K562 (cell line): ENCODE data around the gene FBLIM1. TPM values are rescaled to one million over a fixed set of nuclear protein-coding genes. Genes with fewer than 3 reads are reported as not detected.

ENCODE experiments used
- ATF1 ChIP-seq, 2 experiments: fragments of 450-650 bp in 1 of 2; IDR thresholded peaks; 2 replicates each; pipeline ENCODE4 v1.6.1; 2016; ENCODE audit warnings: missing compliant biosample characterization in 1 of 2, missing genetic modification characterization in 1 of 2
- BRCA1 ChIP-seq, 2 experiments: fragments of 450-650 bp in 1 of 2; sonication (generic) in 1 of 2; formaldehyde crosslinking in 1 of 2; IDR thresholded peaks; 2 replicates each; pipeline versions ENCODE4 v1.5.0 to v1.6.1; 2017 to 2020; ENCODE audit warnings: mild to moderate bottlenecking in 1 of 2, missing genetic modification reagents in 1 of 2
- COPS2 ChIP-seq: fragments of 450-650 bp; conservative IDR thresholded peaks from 2 replicates; pipeline ENCODE4 v1.6.1; 2016; ENCODE audit warnings: mild to moderate bottlenecking, moderate library complexity
- CREB1 ChIP-seq, 2 experiments: sonication (generic) in 1 of 2; formaldehyde crosslinking in 1 of 2; IDR thresholded peaks; 2 replicates each; pipeline versions ENCODE4 v1.6.1 to v1.8.0; 2012 to 2022; ENCODE audit warnings: inconsistent platforms in 1 of 2, mild to moderate bottlenecking in 1 of 2, missing genetic modification reagents in 1 of 2, moderate library complexity in 1 of 2
- ESRRB ChIP-seq: fragments of 250-450 bp; sonication (Bioruptor Pico); IDR thresholded peaks from 2 replicates; pipeline ENCODE4 v1.5.0; 2020; ENCODE audit warnings: mild to moderate bottlenecking, moderate library complexity, borderline replicate concordance
- HNRNPH1 ChIP-seq: fragments of 200-400 bp; formaldehyde crosslinking; optimal IDR thresholded peaks from 2 replicates; pipeline ENCODE3; 2017; ENCODE audit warnings: low read depth, mild to moderate bottlenecking, low read length, moderate library complexity
- HNRNPUL1 ChIP-seq: fragments of 200-400 bp; formaldehyde crosslinking; IDR thresholded peaks from 2 replicates; pipeline ENCODE4 v1.6.1; 2017; ENCODE audit warnings: low read length
- IRF2 ChIP-seq: sonication (generic); formaldehyde crosslinking; IDR thresholded peaks from 2 replicates; pipeline ENCODE4 v1.8.1; 2022; ENCODE audit warnings: mild to moderate bottlenecking, missing genetic modification reagents
- JUND ChIP-seq, 2 experiments: IDR thresholded peaks; 2 replicates in 1 of 2; 3 replicates in 1 of 2; pipeline ENCODE4 v1.6.1; 2011; ENCODE audit warnings: borderline replicate concordance in 2 of 2, low read depth in 2 of 2, low read length in 2 of 2, improper control_type of control experiment in 1 of 2, missing biosample characterization in 1 of 2, missing genetic modification characterization in 1 of 2, missing genetic modification reagents in 1 of 2
- NBN ChIP-seq: fragments of 450-650 bp; IDR thresholded peaks from 2 replicates; pipeline ENCODE4 v1.6.1; 2016; ENCODE audit warnings: low read depth, mild to moderate bottlenecking
- SIN3B ChIP-seq: fragments of 450-650 bp; IDR thresholded peaks from 2 replicates; pipeline ENCODE4 v1.6.1; 2017; ENCODE audit warnings: low read depth, mild to moderate bottlenecking, moderate library complexity
- SIX5 ChIP-seq, 2 experiments: IDR thresholded peaks; 2 replicates each; pipeline ENCODE4 v1.6.1; 2011; ENCODE audit warnings: low read length in 2 of 2, borderline replicate concordance in 1 of 2, low read depth in 1 of 2, mild to moderate bottlenecking in 1 of 2, moderate library complexity in 1 of 2; ENCODE audit not compliant: insufficient read depth in 1 of 2
- SP1 ChIP-seq: sonication (generic); formaldehyde crosslinking; IDR thresholded peaks from 2 replicates; pipeline ENCODE4 v1.8.1; 2022; ENCODE audit warnings: mild to moderate bottlenecking, missing genetic modification reagents
- XRCC3 ChIP-seq: fragments of 450-650 bp; IDR thresholded peaks from 2 replicates; pipeline ENCODE4 v1.6.1; 2017; ENCODE audit warnings: mild to moderate bottlenecking, moderate library complexity
- ZNF561 ChIP-seq: fragments of 450-650 bp; formaldehyde crosslinking; conservative IDR thresholded peaks from 2 replicates; pipeline ENCODE4 v1.4.0; 2020; ENCODE audit warnings: mild to moderate bottlenecking, moderate library complexity
- ZNF76 ChIP-seq: fragments of 250-450 bp; sonication (Bioruptor Pico); IDR thresholded peaks from 2 replicates; pipeline ENCODE4 v1.4.0; 2020; ENCODE audit warnings: mild to moderate bottlenecking, moderate library complexity, borderline replicate concordance
- ZNF764 ChIP-seq: fragments of 250-450 bp; sonication (Bioruptor Pico); IDR thresholded peaks from 2 replicates; pipeline ENCODE4 v1.4.0; 2020; ENCODE audit warnings: low read depth, mild to moderate bottlenecking, moderate library complexity
- polyA plus RNA-seq, 8 experiments: library from polyadenylated mRNA; depleted of rRNA in 4 of 8; stranded (reverse) in 5 of 8; unstranded in 3 of 8; fragments of >200 nt; fragmentation: Nextera tagmentation in 2 of 8; fragmentation: Illumina TruSeq in 1 of 8; extraction: Ambion mirVana in 2 of 8; extraction: Trizol in 1 of 8; gene quantifications; 2 replicates each; pipeline versions ENCODE4 v1.2.1 to v1.2.3, GENCODE V29; 2011 to 2014; ENCODE audit warnings: inconsistent platforms in 1 of 8, missing spikeins in 1 of 8
- total RNA-seq, 7 experiments: library from RNA; depleted of rRNA in 6 of 7; stranded (reverse); fragments of >200 nt in 6 of 7; fragmentation: Illumina TruSeq in 2 of 7; extraction: Trizol in 2 of 7; gene quantifications; 2 replicates each; pipeline versions ENCODE4 v1.2.1 to v1.2.3, GENCODE V29; 2011 to 2021; ENCODE audit warnings: low replicate concordance in 1 of 7
- TF ChIP-seq, protein P1 (sequence below): sonication (generic); formaldehyde crosslinking; IDR thresholded peaks from 2 replicates; pipeline ENCODE4 v1.8.0; 2022; ENCODE audit warnings: mild to moderate bottlenecking, missing genetic modification reagents
- TF ChIP-seq, protein P2 (sequence below): fragments of 450-650 bp; IDR thresholded peaks from 2 replicates; pipeline ENCODE4 v1.7.1; 2018; ENCODE audit warnings: mild to moderate bottlenecking, low read depth; ENCODE audit not compliant: partially characterized antibody
- TF ChIP-seq, protein P3 (sequence below): IDR thresholded peaks from 2 replicates; pipeline ENCODE4 v1.6.1; 2014; ENCODE audit warnings: antibody characterized with exemption
- TF ChIP-seq, protein P4 (sequence below): fragments of 250-450 bp; sonication (Bioruptor Pico); IDR thresholded peaks from 2 replicates; pipeline ENCODE4 v1.5.0; 2021

Gene FBLIM1
- total and polyA plus RNA-seq, 9 of the 15 experiments (the other 6 are each of a cell fraction or from before 2014, with no cell fraction given), result 0.14 to 0.24 TPM; not detected in 7

DNA sequence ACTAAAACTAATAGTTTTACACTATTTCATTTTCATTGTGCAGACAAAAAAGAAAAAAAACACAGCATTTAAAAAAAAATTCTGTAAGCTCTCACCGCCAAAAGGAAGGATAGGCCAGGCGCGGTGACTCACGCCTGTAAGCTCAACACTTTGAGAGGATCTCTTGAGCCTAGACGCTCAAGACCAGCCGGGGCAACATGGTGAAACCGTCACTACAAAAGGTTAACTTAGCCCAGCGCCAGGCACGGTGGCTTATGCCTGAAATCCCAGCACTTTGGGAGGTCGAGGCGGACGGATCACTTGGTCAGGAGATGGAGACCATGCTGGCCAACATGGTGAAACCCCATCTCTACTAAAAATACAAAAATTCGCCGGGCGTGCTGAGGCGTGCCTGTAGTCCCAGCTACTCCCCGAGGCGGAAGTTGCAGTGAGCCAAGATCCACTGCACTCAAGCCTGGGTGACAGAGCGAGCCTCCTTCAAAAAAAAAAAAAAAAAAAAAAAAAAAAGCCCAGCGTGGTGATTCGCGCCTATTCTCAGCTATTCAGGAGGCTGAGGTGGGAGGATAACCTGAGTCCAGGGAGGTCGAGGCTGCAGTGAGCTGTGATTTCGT is 74.6 kb downstream of the FBLIM1 start (continued):
- TF ChIP-seq ESRRB (CRISPR knock-in tag) (no peak), SIX5 (IDR thresholded peaks at IDR 0.05; ENCODE audit: borderline replicate concordance in 1 of 2, insufficient read depth in 1 of 2, low read depth in 1 of 2, low read length in 2 of 2) (no peak), XRCC3 (no peak), HNRNPUL1 (no peak), HNRNPH1 (no peak), BRCA1 (IDR thresholded peaks at IDR 0.05) (no peak), BRCA1 (CRISPR knock-in tag; IDR thresholded peaks at IDR 0.05) (no peak), NBN (no peak; the same call in 1 of the 2 replicates), CREB1 (IDR thresholded peaks at IDR 0.05) (no peak; the same call in 1 of the 2 replicates), CREB1 (CRISPR knock-in tag; IDR thresholded peaks at IDR 0.05) (0 out of 2 replicates have a peak, but pooled peaks have one; percentile 29), SIN3B (no peak), ZNF76 (no peak), COPS2 (no peak), IRF2 (CRISPR knock-in tag) (no peak), ATF1 (CRISPR knock-in tag; IDR thresholded peaks at IDR 0.05) (no peak), ATF1 (tag; IDR thresholded peaks at IDR 0.05) (peak; percentile 13; the same call in 1 of the 2 replicates), JUND (IDR thresholded peaks at IDR 0.05; ENCODE audit: borderline replicate concordance, low read depth, low read length) (peak; percentile 79), JUND (tag; IDR thresholded peaks at IDR 0.05; ENCODE audit: borderline replicate concordance, low read depth, low read length) (peak; percentile 76; the same call in 2 of the 3 replicates), ZNF561 (CRISPR knock-in tag) (no peak), ZNF764 (CRISPR knock-in tag) (no peak), SP1 (CRISPR knock-in tag) (0 out of 2 replicates have a peak, but pooled peaks have one; percentile 18)
- TF ChIP-seq, protein P1, sequence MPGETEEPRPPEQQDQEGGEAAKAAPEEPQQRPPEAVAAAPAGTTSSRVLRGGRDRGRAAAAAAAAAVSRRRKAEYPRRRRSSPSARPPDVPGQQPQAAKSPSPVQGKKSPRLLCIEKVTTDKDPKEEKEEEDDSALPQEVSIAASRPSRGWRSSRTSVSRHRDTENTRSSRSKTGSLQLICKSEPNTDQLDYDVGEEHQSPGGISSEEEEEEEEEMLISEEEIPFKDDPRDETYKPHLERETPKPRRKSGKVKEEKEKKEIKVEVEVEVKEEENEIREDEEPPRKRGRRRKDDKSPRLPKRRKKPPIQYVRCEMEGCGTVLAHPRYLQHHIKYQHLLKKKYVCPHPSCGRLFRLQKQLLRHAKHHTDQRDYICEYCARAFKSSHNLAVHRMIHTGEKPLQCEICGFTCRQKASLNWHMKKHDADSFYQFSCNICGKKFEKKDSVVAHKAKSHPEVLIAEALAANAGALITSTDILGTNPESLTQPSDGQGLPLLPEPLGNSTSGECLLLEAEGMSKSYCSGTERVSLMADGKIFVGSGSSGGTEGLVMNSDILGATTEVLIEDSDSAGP (CRISPR knock-in tag), result no peak
- TF ChIP-seq, protein P2, sequence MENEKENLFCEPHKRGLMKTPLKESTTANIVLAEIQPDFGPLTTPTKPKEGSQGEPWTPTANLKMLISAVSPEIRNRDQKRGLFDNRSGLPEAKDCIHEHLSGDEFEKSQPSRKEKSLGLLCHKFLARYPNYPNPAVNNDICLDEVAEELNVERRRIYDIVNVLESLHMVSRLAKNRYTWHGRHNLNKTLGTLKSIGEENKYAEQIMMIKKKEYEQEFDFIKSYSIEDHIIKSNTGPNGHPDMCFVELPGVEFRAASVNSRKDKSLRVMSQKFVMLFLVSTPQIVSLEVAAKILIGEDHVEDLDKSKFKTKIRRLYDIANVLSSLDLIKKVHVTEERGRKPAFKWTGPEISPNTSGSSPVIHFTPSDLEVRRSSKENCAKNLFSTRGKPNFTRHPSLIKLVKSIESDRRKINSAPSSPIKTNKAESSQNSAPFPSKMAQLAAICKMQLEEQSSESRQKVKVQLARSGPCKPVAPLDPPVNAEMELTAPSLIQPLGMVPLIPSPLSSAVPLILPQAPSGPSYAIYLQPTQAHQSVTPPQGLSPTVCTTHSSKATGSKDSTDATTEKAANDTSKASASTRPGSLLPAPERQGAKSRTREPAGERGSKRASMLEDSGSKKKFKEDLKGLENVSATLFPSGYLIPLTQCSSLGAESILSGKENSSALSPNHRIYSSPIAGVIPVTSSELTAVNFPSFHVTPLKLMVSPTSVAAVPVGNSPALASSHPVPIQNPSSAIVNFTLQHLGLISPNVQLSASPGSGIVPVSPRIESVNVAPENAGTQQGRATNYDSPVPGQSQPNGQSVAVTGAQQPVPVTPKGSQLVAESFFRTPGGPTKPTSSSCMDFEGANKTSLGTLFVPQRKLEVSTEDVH, result peak; percentile 43
- TF ChIP-seq, protein P3, sequence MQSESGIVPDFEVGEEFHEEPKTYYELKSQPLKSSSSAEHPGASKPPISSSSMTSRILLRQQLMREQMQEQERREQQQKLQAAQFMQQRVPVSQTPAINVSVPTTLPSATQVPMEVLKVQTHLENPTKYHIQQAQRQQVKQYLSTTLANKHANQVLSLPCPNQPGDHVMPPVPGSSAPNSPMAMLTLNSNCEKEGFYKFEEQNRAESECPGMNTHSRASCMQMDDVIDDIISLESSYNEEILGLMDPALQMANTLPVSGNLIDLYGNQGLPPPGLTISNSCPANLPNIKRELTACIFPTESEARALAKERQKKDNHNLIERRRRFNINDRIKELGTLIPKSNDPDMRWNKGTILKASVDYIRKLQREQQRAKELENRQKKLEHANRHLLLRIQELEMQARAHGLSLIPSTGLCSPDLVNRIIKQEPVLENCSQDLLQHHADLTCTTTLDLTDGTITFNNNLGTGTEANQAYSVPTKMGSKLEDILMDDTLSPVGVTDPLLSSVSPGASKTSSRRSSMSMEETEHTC, result no peak
- TF ChIP-seq, protein P4, sequence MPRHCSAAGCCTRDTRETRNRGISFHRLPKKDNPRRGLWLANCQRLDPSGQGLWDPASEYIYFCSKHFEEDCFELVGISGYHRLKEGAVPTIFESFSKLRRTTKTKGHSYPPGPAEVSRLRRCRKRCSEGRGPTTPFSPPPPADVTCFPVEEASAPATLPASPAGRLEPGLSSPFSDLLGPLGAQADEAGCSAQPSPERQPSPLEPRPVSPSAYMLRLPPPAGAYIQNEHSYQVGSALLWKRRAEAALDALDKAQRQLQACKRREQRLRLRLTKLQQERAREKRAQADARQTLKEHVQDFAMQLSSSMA (CRISPR knock-in tag), result no peak
